ENCODE data around the gene XRCC5. TPM values are rescaled to one million over a fixed set of nuclear protein-coding genes. Genes with fewer than 3 reads are reported as not detected.
A peak's percentile ranks its signal among the peaks of the same experiment; 100 is the strongest.

XRCC5 gene
- total RNA-seq, 1 donor from 2014 or later, result 185 TPM

DNA sequence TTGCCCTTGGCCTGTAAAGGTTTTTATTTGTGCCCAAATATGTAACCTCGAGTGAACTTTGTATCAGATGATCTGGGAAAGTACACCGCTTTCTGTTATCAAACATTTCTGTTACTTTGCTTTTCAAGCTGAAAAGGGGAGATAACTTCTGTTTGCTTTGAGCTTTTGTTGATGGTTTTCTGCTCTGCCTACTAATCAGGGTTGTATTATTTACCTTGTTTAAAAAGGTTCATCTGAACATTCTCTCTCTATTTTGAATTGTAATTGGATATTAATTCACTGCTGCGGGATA is 79.4 kb downstream of the XRCC5 start:
- FAIRE-seq, result no peak
- TF ChIP-seq, protein P1, sequence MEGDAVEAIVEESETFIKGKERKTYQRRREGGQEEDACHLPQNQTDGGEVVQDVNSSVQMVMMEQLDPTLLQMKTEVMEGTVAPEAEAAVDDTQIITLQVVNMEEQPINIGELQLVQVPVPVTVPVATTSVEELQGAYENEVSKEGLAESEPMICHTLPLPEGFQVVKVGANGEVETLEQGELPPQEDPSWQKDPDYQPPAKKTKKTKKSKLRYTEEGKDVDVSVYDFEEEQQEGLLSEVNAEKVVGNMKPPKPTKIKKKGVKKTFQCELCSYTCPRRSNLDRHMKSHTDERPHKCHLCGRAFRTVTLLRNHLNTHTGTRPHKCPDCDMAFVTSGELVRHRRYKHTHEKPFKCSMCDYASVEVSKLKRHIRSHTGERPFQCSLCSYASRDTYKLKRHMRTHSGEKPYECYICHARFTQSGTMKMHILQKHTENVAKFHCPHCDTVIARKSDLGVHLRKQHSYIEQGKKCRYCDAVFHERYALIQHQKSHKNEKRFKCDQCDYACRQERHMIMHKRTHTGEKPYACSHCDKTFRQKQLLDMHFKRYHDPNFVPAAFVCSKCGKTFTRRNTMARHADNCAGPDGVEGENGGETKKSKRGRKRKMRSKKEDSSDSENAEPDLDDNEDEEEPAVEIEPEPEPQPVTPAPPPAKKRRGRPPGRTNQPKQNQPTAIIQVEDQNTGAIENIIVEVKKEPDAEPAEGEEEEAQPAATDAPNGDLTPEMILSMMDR (IDR thresholded peaks at IDR 0.05; ENCODE audit: insufficient read depth, low read length, severe bottlenecking), result no peak
- Histone ChIP-seq H3K4me3 (ENCODE audit: low read depth, low read length) (no peak overlapping the region), H3K36me3 (ENCODE audit: control insufficient read depth, insufficient read depth, low read length) (peaks cover 9% of the 10 kb centered on the region), H3K27me3 (ENCODE audit: control insufficient read depth, insufficient read depth, low read length) (no peaks in the 10 kb centered on the region)
- no peak for DNase-seq (ENCODE audit: low read depth)

DNA sequence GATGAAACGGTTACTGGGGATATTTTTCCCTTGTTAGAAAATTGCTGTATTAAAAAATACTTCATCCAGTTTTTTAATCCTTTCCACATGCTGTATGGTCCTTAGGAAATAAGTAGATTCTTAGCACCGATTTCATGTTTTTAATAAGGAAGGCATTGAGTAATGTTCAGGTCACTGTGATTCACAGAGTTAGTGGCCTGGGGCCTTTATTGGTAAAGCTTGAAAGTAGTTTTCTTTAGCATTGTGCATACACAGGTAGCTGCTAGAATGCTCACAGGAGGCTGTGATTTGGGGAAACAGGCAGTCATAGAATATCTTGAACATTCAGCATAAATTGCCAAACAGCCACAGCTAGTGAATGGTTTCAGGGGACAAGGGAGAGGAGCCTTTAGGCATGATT is 79.8 kb downstream of the XRCC5 start:
- FAIRE-seq (no peak), DNase-seq (ENCODE audit: low read depth) (peak; percentile 82)
- Histone ChIP-seq H3K4me3 (ENCODE audit: low read depth, low read length) (no peak overlapping the region), H3K27me3 (ENCODE audit: control insufficient read depth, insufficient read depth, low read length) (no peaks in the 10 kb centered on the region), H3K36me3 (ENCODE audit: control insufficient read depth, insufficient read depth, low read length) (peaks cover 10% of the 10 kb centered on the region)
- TF ChIP-seq, protein P1 (IDR thresholded peaks at IDR 0.05; ENCODE audit: insufficient read depth, low read length, severe bottlenecking), result no peak

DNA sequence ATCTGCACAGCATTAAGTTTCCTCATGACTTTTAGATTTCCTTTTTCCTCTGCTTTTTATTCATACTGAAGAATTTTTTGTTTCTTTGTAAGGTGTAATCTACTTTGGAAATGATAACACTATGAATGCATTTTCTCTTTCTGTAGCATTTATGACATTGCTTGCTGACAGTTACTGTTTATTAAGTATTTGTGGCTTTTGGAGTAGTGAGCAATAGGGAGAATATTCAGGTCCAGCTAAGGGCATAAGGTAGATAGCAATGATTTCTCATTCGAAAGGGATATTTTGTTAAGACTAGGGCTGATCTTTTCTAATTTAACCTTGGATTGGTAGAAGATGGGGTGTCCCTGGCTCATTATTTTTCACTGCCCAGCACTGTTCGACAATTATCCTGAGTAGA is 80.3 kb downstream of the XRCC5 start:
- no peak for FAIRE-seq
- TF ChIP-seq, protein P1 (IDR thresholded peaks at IDR 0.05; ENCODE audit: insufficient read depth, low read length, severe bottlenecking), result no peak
- DNase-seq (ENCODE audit: low read depth), result no peak

DNA sequence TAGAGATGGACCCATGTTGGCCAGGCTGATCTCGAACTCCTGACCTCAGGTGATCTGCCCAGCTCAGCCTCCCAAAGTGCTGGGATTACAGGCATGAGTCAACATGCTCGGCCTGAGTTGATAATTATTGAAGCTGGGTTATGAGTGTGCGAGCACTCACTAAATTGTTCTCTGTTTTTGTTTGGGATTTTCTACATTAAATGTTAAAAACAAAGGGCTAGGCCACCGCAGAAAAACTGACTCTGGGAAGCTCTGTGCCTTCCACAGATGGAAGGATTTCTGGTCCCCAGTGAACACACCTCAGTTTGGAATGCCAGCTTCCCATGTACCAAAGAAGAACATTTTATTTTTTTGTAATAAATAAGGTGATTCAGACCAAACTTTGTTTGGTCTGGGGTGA is 83.0 kb downstream of the XRCC5 start:
- peaks cover 12% of the 10 kb centered on the region for H3K36me3 ChIP-seq (ENCODE audit: control insufficient read depth, insufficient read depth, low read length)

More for the DNA sequence above, 80.3 kb downstream of the XRCC5 start:
- no peak overlapping the region for H3K4me3 ChIP-seq (ENCODE audit: low read depth, low read length)
- H3K36me3 ChIP-seq (ENCODE audit: control insufficient read depth, insufficient read depth, low read length), result peaks cover 10% of the 10 kb centered on the region
- H3K27me3 ChIP-seq (ENCODE audit: control insufficient read depth, insufficient read depth, low read length), result no peaks in the 10 kb centered on the region

DNA sequence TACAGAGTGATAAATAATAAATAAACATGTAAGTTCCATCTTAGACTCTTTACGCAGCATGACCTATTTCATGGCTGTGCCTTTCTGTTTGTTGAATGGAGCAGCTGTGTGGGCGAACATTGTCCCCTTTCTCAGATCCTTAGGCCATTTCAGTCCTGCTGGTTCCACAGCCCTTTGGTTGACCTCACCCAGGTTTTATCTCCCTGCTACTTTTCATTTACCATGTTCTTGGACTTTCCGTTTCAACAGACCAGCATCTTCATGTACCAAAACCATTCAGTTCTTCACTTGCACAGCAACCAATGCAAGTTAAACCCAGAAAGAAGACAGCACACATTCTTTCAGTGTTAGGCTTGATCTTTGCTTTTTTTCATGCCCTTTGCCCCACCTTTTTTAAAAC is 83.8 kb downstream of the XRCC5 start:
- H3K27me3 ChIP-seq (ENCODE audit: control insufficient read depth, insufficient read depth, low read length), result no peaks in the 10 kb centered on the region
- H3K36me3 ChIP-seq (ENCODE audit: control insufficient read depth, insufficient read depth, low read length), result peaks cover 14% of the 10 kb centered on the region
- TF ChIP-seq, protein P1 (IDR thresholded peaks at IDR 0.05; ENCODE audit: insufficient read depth, low read length, severe bottlenecking), result no peak
- DNase-seq (ENCODE audit: low read depth) (no peak), FAIRE-seq (no peak)
- H3K4me3 ChIP-seq (ENCODE audit: low read depth, low read length), result no peak overlapping the region

More for the DNA sequence above, 83.0 kb downstream of the XRCC5 start:
- FAIRE-seq (no peak), DNase-seq (ENCODE audit: low read depth) (no peak)
- TF ChIP-seq, protein P1 (IDR thresholded peaks at IDR 0.05; ENCODE audit: insufficient read depth, low read length, severe bottlenecking), result no peak
- H3K27me3 ChIP-seq (ENCODE audit: control insufficient read depth, insufficient read depth, low read length), result no peaks in the 10 kb centered on the region
- H3K4me3 ChIP-seq (ENCODE audit: low read depth, low read length), result no peak overlapping the region

DNA sequence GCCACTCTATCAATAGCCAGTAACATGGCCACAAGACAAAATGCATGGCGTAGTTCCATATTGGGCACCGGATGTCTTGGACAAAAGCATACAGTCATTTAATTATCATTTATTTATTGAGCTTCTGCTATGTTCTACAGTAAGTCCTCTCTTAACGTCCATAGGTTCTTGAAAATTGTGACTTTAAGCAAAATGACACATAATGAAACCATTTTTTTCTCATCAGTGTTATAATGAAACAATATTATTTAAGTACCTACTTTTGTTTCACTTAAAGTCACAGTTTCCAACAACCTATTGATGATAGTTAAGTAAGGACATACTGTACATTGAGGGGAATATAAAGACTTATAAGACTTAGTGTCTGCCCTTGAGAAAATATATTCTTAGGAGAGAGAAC is 84.9 kb downstream of the XRCC5 start:
- Histone ChIP-seq H3K27me3 (ENCODE audit: control insufficient read depth, insufficient read depth, low read length) (no peaks in the 10 kb centered on the region), H3K4me3 (ENCODE audit: low read depth, low read length) (no peak overlapping the region), H3K36me3 (ENCODE audit: control insufficient read depth, insufficient read depth, low read length) (peaks cover 17% of the 10 kb centered on the region)
- DNase-seq (ENCODE audit: low read depth), result no peak
- TF ChIP-seq, protein P1 (IDR thresholded peaks at IDR 0.05; ENCODE audit: insufficient read depth, low read length, severe bottlenecking), result no peak
- no peak for FAIRE-seq
